GM12892 (cell line): ENCODE results near the gene CNTNAP2.

ENCODE experiments used
- POLR2A ChIP-seq: IDR thresholded peaks from 2 replicates; pipeline ENCODE4 v1.6.1; 2011; ENCODE audit warnings: low read depth, low read length, control low read depth
- POLR2AphosphoS5 ChIP-seq: IDR thresholded peaks from 2 replicates; pipeline ENCODE4 v1.6.1; 2011; ENCODE audit warnings: low read depth, low read length, control low read depth

DNA sequence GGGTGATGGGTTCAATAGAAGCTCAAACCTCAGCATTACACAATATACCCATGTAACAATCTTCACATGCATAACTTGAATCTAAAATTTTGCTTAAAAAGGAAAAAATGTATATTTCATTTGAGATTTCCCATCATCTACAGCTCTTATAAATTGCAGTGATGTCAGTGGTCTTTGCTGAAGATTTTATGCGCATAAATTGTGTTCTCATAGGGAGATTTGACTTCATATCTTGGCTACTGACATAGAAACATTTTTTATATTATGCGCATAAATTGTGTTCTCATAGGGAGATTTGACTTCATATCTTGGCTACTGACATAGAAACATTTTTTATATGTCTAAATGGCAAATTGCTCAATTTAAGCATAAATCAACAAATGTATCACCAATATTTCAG, 1348.6 kb downstream of the CNTNAP2 start:
- TF ChIP-seq POLR2AphosphoS5 (no peak), POLR2A (no peak)
